ENCODE results near the gene NGF.

DNA sequence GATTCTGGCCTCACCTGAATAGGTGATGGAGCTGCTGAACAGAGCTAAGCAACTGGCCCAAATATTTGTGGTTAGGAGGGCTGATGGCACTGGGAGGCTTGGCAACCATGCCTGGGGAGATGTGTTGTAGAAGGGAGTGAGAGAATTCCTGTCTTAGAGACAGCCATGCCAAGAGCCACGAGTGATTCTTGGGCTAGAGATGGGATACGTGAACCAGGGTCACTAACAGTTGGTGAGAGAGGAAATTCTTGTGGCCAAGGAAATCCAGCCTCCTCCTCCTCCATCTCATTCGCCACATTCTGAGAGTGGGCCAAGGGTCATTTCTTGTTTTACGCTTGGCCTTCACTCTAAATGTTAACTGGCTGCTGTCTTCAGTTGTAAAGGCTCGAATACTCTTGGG is 46.3 kb downstream of the NGF start:
- TF ChIP-seq, protein P1, sequence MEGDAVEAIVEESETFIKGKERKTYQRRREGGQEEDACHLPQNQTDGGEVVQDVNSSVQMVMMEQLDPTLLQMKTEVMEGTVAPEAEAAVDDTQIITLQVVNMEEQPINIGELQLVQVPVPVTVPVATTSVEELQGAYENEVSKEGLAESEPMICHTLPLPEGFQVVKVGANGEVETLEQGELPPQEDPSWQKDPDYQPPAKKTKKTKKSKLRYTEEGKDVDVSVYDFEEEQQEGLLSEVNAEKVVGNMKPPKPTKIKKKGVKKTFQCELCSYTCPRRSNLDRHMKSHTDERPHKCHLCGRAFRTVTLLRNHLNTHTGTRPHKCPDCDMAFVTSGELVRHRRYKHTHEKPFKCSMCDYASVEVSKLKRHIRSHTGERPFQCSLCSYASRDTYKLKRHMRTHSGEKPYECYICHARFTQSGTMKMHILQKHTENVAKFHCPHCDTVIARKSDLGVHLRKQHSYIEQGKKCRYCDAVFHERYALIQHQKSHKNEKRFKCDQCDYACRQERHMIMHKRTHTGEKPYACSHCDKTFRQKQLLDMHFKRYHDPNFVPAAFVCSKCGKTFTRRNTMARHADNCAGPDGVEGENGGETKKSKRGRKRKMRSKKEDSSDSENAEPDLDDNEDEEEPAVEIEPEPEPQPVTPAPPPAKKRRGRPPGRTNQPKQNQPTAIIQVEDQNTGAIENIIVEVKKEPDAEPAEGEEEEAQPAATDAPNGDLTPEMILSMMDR (IDR thresholded peaks at IDR 0.05) = no peak
- TF ChIP-seq ZFX (IDR thresholded peaks at IDR 0.05; ENCODE audit: borderline replicate concordance) = no peak

Measured in 22Rv1 (cell line).